HG03571 (cell line): Measurements from ENCODE around the gene CALHM4.
"Not testable (repeated sequence)": the region's sequence is repeated elsewhere in the genome, so short reads cannot be mapped to it uniquely, and the experiment has no call there.

Source experiments
- ATAC-seq: cut with Tn5 transposase; IDR thresholded peaks from one replicate; pipeline ENCODE4 v1.9.1; 2021; ENCODE audit not compliant: unreplicated experiment

CALHM4 gene

DNA sequence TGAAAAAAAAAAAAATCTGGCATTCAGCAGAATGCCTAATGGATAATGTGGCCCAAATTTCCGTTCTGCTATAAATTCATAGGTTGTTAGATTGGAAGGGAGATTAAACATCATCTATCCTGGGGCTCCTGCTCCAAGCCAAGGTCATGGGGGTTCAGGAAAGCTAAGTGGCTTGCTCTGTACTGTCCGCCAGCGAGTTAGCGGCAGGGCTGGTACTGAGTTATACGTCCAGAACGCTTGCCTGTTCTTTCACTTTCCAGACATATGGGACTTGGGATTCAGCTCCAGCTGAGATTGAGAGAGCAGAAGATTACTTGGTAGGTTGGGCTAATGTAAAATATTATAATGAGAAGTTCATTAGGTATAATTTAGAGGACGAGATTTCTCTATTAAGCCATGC, 18.6 kb downstream of the CALHM4 start:
- ATAC-seq: no peak

DNA sequence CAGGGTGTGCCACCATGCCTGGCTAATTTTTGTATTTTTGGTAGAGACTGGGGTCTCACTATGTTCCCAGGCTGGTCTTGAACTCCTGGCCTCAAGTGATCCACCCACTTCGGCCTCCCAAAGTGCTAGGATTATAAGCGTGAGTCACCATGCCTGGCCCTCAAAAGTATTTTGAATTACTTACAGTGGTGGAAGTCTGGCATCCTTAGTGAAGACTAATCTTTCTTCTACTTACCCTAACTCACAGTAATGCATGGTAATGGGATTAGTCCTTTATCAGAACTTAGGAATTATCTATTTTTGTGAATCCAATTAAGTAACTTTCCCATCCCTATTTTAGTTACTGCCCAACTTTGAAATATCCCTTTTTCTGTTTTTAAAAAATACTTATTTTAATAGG, 21.7 kb downstream of the CALHM4 start:
- no peak for ATAC-seq

DNA sequence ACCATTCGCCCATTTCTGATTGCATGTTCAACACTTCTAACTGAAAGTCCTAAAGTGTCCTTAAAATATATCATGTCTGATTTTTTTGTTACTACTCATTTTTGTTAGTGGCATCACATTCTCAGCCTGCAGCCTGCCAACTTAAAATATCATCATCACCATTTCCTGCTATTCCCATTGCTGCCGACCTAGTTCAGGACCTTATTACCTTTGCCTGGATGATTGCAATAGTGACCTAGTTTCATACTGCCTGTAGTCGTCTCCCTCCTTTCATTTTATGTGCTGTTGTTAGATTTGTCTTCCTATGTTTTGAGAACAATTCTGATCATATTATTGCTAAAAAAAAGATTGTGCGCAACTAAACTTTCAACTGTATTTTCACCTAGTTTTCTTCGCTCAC, 23.9 kb downstream of the CALHM4 start:
- ATAC-seq: no peak

DNA sequence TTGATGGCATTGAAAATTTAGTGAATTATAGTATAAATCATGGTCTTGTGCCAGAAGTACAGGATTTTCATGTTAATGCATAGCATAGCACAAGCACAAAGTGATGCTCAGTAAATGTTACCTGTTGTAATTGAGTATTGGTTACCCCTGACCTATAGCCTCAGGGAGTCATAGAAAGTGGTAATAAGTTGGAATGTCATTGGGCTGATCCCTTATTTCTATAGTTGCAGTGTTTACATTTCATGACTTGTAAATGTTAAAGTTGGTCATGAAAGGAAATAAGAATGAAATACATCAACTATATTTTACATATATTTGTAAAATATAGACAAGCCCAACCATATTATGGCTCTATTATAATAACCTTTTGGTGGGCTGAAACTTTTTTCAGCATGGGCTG, 24.8 kb downstream of the CALHM4 start:
- ATAC-seq: no peak

DNA sequence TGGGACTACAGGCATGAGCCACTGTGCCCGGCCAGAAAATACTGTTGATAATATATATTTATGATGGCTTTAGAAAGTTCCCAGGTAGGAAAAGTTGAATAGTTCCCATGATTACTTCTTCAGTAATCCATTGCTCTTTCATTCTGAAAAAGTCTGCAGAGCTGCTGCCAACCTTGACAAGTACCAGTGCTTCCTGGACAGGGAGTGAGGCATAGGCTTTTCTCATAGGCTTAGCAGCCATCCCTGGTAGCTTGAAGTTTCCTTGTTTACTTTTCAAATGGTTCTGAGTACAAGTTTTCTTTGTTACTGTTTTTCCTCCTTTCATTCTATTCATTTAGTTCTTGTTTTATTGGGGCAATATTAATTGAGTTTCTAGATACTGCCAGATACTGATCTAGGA, 25.6 kb downstream of the CALHM4 start:
- no peak for ATAC-seq

DNA sequence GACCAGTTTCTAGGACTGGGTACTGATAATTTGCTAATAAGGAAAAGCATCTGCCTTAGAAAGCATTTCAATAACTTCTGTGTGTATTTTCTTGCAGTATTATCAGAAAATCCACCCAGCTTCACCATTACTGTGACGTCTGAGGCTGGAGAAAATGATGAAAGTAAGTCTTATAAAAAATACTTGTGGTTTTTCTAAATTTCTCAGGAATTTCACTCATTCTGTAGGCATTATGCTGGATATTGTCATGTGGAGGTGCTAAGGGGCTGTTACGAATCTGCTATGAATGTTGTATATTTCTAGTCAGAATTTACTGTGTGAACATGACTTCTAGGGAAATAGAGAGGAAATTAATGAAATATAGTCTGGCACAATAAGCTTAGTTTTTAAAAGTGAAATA, 26.6 kb downstream of the CALHM4 start:
- no peak for ATAC-seq

DNA sequence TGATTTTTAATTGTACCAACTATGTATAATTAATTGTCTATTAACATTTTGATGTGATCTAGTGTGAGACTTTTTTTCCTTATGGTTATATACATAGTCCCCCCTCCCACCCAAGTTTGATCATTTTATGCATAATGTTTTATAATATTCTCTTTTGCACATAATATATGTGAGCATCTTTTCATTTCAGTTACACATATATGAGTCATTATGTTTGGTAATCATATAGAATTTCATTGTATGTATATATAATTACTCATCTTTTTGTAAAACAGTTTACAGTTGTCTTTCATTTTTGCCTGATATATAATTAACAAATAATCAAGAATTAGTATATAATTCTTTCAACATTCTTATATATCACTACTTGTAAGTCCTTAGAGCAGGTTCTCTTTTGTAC, 32.7 kb downstream of the CALHM4 start:
- no peak for ATAC-seq

DNA sequence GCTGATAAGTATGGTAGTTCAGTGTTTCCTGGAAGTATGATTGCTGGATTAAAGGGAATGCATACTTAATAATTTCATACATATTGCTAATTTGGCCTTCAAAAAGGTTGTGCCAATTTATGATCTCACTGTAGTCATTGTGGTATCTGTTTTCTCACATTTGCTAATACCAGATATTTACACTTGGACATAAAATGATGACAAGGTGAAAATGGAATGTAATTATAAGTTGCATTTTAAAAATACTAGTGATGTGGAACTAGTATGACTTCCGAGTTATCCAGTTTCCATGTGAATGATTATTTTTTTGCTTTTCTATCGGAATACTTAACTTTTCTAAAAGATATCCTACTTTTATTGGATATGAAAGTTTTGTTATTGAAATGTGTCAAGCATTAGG, 33.2 kb downstream of the CALHM4 start:
- ATAC-seq: no peak

DNA sequence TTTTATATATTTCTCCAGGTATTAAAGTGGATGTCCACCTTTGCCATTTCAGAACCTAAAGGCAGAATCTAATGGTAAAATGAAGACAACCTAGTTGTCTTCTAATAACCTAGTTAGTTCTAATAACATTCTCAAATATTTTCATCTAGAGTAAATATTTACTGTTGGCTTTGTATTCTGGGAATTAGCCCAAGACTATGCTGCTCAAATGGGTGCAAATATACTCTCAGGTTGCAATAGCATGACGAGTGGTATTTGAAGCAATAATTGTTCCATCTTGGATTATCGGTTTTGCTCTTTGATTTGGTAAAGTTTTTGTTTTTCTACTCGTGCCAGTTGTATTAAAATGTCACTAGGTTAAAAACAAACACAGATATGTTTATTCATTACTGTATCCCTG, 41.7 kb downstream of the CALHM4 start:
- ATAC-seq: no peak

DNA sequence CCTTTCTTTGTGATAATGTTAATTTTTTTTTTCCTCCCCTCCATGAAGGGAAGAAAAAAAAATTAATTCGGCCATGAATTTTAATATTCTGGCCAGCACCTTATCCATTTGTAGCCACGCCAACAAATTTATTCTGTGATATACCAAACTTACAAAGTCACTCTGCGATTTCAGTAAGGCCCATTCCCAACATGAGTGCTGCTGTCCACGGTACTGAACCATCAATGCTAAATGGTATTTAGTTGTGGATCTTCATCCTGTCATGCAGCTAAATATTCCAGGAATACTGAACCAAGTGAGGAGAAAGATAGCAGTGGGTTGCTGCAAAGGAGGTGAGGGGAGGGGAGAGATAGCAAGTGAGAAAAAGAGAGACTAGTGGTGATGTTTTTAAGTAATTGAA, 43.3 kb downstream of the CALHM4 start:
- no peak for ATAC-seq

DNA sequence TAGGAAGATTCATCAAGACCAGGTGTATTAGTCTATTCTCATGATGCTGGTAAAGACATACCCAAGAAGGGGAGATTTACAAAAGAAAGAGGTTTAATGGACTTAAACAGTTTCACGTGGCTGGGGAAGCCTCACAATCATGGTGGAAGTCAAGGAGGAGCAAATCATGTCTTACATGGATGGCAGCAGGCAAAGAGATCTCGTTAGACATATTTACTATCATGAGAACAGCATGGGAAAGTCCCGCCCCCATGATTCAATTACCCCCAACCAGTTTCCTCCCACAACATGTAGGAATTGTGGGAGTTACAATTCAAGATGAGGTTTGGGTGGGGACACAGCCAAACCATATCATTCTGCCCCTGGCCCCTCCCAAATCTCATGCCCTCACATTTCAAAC, 50.4 kb downstream of the CALHM4 start:
- not testable (repeated sequence) for ATAC-seq

DNA sequence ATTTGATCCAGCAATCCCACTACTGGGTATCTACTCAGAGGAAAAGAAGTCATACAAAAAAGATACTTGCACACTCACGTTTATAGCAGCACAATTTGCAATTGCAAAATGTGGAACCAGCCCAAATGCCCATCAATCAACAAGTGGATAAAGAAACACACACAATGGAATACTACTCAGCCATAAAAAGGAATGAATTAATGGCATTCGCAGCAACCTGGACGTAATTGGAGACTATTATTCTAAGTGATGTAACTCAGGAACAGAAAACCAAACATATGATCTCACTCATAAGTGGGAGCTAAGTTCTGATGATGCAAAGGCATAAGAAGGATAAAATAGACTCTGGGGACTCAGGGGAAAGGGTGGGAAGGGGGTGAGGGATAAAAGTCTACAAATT, 51.3 kb downstream of the CALHM4 start:
- not testable (repeated sequence) for ATAC-seq

DNA sequence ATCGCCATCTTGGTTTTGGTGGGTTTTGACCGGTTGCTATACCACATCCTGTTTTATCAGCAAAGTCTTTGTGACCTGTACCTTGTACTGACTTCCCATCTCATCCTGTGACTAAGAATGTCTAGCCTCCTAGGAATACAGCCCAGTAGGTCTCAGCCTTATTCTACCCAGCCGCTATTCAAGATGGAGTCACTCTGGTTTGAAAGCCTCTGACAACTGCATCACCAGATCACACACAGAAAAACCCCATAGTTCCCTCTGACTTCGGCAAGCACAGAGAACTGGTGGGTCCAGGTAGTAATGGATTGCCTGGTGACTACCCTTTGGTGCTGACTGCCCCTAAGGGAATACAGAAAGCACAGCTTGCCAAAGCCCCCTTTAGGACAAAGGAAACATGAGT, 52.4 kb downstream of the CALHM4 start:
- no peak for ATAC-seq
